Aorta (tissue), 5 donors: Measurements from ENCODE around the gene KIDINS220. TPM values are rescaled to one million over a fixed set of nuclear protein-coding genes. Genes with fewer than 3 reads are reported as not detected.

Experiments
- ATAC-seq: fragments of 200-7000 bp; cut with Tn5 transposase; one replicate; pipeline ENCODE4 v1.9.1; 2022; ENCODE audit warnings: moderate library complexity; ENCODE audit not compliant: low FRiP score
- DNase-seq, 2 donors: peaks; one replicate each; pipeline ENCODE4 v3.0.0-alpha.2; 2020
- H3K27ac ChIP-seq, 2 donors: one replicate each; pipeline ENCODE4 v1.5.1; 2013; ENCODE audit warnings: low read length in 2 of 2, mild to moderate bottlenecking in 2 of 2, moderate library complexity in 2 of 2, control low read depth in 1 of 2, inconsistent platforms in 1 of 2, low read depth in 1 of 2
- H3K27me3 ChIP-seq, 2 donors: one replicate each; pipeline ENCODE4 v1.6.1; 2013; ENCODE audit warnings: control low read depth in 1 of 2, low read length in 1 of 2, mild to moderate bottlenecking in 1 of 2, moderate library complexity in 1 of 2; ENCODE audit not compliant: insufficient read depth in 2 of 2, control insufficient read depth in 1 of 2
- H3K36me3 ChIP-seq, 2 donors: one replicate each; pipeline ENCODE4 v1.6.1; 2013; ENCODE audit warnings: control low read depth in 1 of 2, low read length in 1 of 2, mild to moderate bottlenecking in 1 of 2; ENCODE audit not compliant: insufficient read depth in 2 of 2, control insufficient read depth in 1 of 2
- H3K4me1 ChIP-seq, 2 donors: one replicate each; pipeline ENCODE4 v1.6.1; 2013; ENCODE audit warnings: low read length in 2 of 2, control low read depth in 1 of 2, mild to moderate bottlenecking in 1 of 2, moderate library complexity in 1 of 2; ENCODE audit not compliant: insufficient read depth in 2 of 2, control insufficient read depth in 1 of 2
- H3K4me3 ChIP-seq, 2 donors: one replicate each; pipeline ENCODE4 v1.5.1; 2013; ENCODE audit warnings: low read length in 2 of 2, control low read depth in 1 of 2, mild to moderate bottlenecking in 1 of 2
- H3K9me3 ChIP-seq: one replicate; pipeline ENCODE4 v1.6.1; 2013; ENCODE audit warnings: mild to moderate bottlenecking, low read length; ENCODE audit not compliant: control insufficient read depth
- WGBS, 2 donors: extraction: QIAGEN DNeasy Blood & Tissue Kit; methylation state at CpG; one replicate each; pipeline ENCODE4 v1.1.7; 2013; 5-methylcytosine and 5-hydroxymethylcytosine counted together
- intact Hi-C, 2 donors: fragments of 100-400 bp; cut with DNase I; formaldehyde crosslinking; loops; one replicate each; pipeline versions ENCODE4 v1.14.2 to v1.15.0; 2022
- long read RNA-seq, 2 donors: library from polyadenylated mRNA; unstranded; transcript quantifications; one replicate each; pipeline ENCODE4 v2.0.0, GENCODE V29; 2020 to 2021
- polyA plus RNA-seq, 2 donors: library from polyadenylated mRNA; stranded (reverse); fragments of 200-250 nt; gene quantifications; one replicate each; pipeline ENCODE4 v1.2.3, GENCODE V29; 2013
- total RNA-seq, 2 donors: library from RNA; stranded (reverse); fragmentation: NEBNext Ultra II Directional; extraction: Animal tissue kit (Norgen Biotek cat#: 25700); gene quantifications; one replicate each; pipeline ENCODE4 v1.2.1, GENCODE V29; 2021
- donor health status: healthy with polysubstance abuse.
- donor health status: Bipolar disorder and iron deficiency.
- donor health status: DM: no; HTN: no; CAD: no.
- donor health status: DM: no; HTN: no; CAD: no.
- donor health status: DM: yes; HTN: yes; CAD: no.

The KIDINS220 gene
- total RNA-seq (10 to 100 TPM; 67.9 to 81.6 TPM), polyA plus RNA-seq (10 to 100 TPM in 1 of 2 donors, 1 to 10 TPM in 1; 6.9 to 30.7 TPM)
- long read RNA-seq, donor 1, partial matches to known transcripts: 42 of 70 reads
- long read RNA-seq, donor 1, other reads (novel, unspliced or antisense): 28 of 70 reads
- long read RNA-seq, donor 2, partial matches to known transcripts: 18 of 48 reads
- long read RNA-seq, donor 2, other reads (novel, unspliced or antisense): 30 of 48 reads

- ATAC-seq (peak; percentile 97), DNase-seq (peak; percentile 87 to 95)
- no peaks in the 10 kb centered on the region for H3K27me3 ChIP-seq
- no peaks in the 10 kb centered on the region for H3K9me3 ChIP-seq
- H3K4me3 ChIP-seq: peak within 1 kb of the TSS; percentile 50 to 88
- no peaks in the 10 kb centered on the region for H3K36me3 ChIP-seq
- peak within 1 kb of the TSS in 1 of 2 donors; percentile 58 for H3K27ac ChIP-seq
- no peaks in the 10 kb centered on the region for H3K4me1 ChIP-seq
- intact Hi-C loops: loop anchor here in 1 of 2 donors (2.0 to 10.0 kb wide), 2 partner anchors 16 to 168 kb away; partner anchors contain the start of gene MBOAT2
- 1% methylated on average over 59 to 67 of the region's 67 CpGs for WGBS, 2 donors
Measured at GRCh38 chr2:8836971-8837794, at the start of gene KIDINS220. Gene KIDINS220 (minus strand): TSS chr2:8837613. CDS start chr2:8827093, 10,520 bp downstream.

- intact Hi-C loops: no loop called here
- no peak overlapping the region for H3K4me3 ChIP-seq
- no peaks in the 10 kb centered on the region for H3K4me1 ChIP-seq
- H3K36me3 ChIP-seq: no peaks in the 10 kb centered on the region
- no peak overlapping the region for H3K27ac ChIP-seq
- ATAC-seq: no peak
- H3K9me3 ChIP-seq: no peaks in the 10 kb centered on the region
- WGBS, 2 donors: 86 to 92% methylated on average over 2 of the region's 2 CpGs
- DNase-seq: no peak
- H3K27me3 ChIP-seq: no peaks in the 10 kb centered on the region
Measured at GRCh38 chr2:8886876-8887275, 49.5 kb upstream of the KIDINS220 start.

- DNase-seq: no peak
- ATAC-seq: no peak
- Histone ChIP-seq H3K27ac (no peak overlapping the region), H3K9me3 (no peaks in the 10 kb centered on the region), H3K4me1 (no peaks in the 10 kb centered on the region), H3K27me3 (no peaks in the 10 kb centered on the region), H3K4me3 (no peak overlapping the region), H3K36me3 (no peaks in the 10 kb centered on the region)
- intact Hi-C loops: no loop called here
- WGBS, 2 donors: 39 to 50% methylated on average over 1 of the region's 1 CpG
Measured at GRCh38 chr2:8886202-8886518, 48.7 kb upstream of the KIDINS220 start.

- H3K27ac ChIP-seq: no peak overlapping the region
- no peaks in the 10 kb centered on the region for H3K9me3 ChIP-seq
- intact Hi-C loops: no loop called here
- no peak for ATAC-seq
- no peaks in the 10 kb centered on the region for H3K27me3 ChIP-seq
- WGBS, 2 donors: 85 to 88% methylated on average over 7 of the region's 7 CpGs
- H3K36me3 ChIP-seq: peaks cover 0 to 2% of the 10 kb centered on the region in 2 donors
- no peaks in the 10 kb centered on the region for H3K4me1 ChIP-seq
- H3K4me3 ChIP-seq: no peak overlapping the region
- no peak for DNase-seq
Measured at GRCh38 chr2:8885449-8886201, 48.2 kb upstream of the KIDINS220 start.

DNA sequence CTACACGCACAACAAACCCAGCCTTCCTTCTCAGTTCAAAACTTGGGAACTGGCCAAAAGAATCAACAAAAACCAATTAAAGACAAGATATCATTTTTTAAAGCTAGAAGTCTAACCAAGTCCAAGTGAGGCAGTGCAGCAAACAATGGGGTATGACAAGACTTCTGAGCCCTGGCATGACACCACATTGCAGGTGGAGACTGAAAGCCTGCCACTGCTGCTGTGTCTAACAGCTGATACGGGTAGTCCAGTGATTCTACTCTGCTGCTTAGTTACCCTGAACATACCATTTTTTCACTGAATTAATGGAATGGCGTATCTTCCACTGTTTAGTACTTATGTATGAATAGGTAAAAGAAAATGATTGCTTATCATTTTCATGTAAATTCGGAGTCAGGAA, 47.4 kb upstream of the KIDINS220 start:
- no peak for DNase-seq
- ATAC-seq: no peak
- Histone ChIP-seq H3K27me3 (no peaks in the 10 kb centered on the region), H3K27ac (no peak overlapping the region), H3K4me3 (no peak overlapping the region), H3K9me3 (no peaks in the 10 kb centered on the region), H3K36me3 (peaks cover 0 to 2% of the 10 kb centered on the region in 2 donors), H3K4me1 (no peaks in the 10 kb centered on the region)
- WGBS, 2 donors: 96 to 99% methylated on average over 4 of the region's 4 CpGs
- intact Hi-C loops: no loop called here

DNA sequence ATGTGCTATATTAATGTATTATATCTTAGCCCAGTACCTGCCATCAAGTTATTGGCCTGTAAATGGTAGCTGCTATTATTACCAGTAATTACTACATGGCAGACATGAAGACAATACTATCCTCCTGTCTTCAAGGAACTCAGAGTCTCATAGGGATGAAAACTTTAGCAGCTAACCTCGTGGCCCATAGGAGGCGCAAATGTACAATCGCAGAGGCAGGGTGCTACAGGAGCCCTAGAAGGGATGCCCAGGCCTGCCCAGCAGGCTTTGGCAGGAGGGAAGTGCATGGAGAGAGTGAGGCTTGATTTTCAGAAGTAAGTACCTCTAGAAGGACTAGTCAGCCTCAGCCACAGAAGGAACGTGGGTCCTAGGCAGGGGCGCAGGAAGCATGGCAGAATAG, 44.7 kb upstream of the KIDINS220 start:
- intact Hi-C loops: no loop called here
- Histone ChIP-seq H3K9me3 (no peaks in the 10 kb centered on the region), H3K27me3 (no peaks in the 10 kb centered on the region), H3K36me3 (peaks cover 0 to 4% of the 10 kb centered on the region in 2 donors), H3K27ac (no peak overlapping the region), H3K4me3 (no peak overlapping the region), H3K4me1 (no peaks in the 10 kb centered on the region)
- WGBS, 2 donors: 72 to 77% methylated on average over 5 of the region's 5 CpGs
- DNase-seq (no peak), ATAC-seq (no peak)

- intact Hi-C loops: loop anchor here (5.0 to 10.0 kb wide), 2 partner anchors 217 to 259 kb away; no protein-coding TSS in a partner anchor
- WGBS, 2 donors: 94% methylated on average over 4 of the region's 4 CpGs
- H3K4me1 ChIP-seq: no peaks in the 10 kb centered on the region
Measured at GRCh38 chr2:8877894-8878293, 40.5 kb upstream of the KIDINS220 start.

DNA sequence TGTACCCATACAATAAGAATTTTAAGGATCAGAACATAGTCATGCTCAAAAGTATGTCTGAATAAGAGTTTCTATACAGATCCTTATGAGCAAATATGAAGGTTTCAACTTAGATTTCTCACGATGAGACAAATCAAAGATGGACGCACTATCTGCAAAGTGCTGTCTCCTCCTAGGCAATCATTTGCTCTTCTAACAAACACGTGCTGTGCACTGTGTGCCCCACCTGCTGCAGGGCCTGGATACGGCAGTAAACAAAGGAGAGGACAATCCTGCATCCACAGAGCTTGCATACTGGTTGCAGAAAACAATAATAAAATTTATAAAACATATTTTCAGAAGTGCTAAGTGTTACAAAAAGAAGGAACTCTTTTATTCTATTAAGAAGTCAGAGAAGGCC, 39.9 kb upstream of the KIDINS220 start:
- H3K27ac ChIP-seq: no peak overlapping the region
- no peaks in the 10 kb centered on the region for H3K4me1 ChIP-seq
- ATAC-seq: no peak
- peaks cover 0 to 6% of the 10 kb centered on the region in 2 donors for H3K36me3 ChIP-seq
- H3K27me3 ChIP-seq: no peaks in the 10 kb centered on the region
- no peak for DNase-seq
- H3K9me3 ChIP-seq: no peaks in the 10 kb centered on the region
- intact Hi-C loops: loop anchor here (5.0 to 10.0 kb wide), 2 partner anchors 217 to 260 kb away; no protein-coding TSS in a partner anchor
- 90% methylated on average over 4 of the region's 4 CpGs for WGBS, 2 donors
- H3K4me3 ChIP-seq: no peak overlapping the region

More at GRCh38 chr2:8877894-8878293, 40.5 kb upstream of the KIDINS220 start:
- H3K4me3 ChIP-seq: no peak overlapping the region
- no peaks in the 10 kb centered on the region for H3K27me3 ChIP-seq
- no peak for ATAC-seq
- H3K9me3 ChIP-seq: no peaks in the 10 kb centered on the region
- DNase-seq: no peak
- no peak overlapping the region for H3K27ac ChIP-seq
- peaks cover 0 to 6% of the 10 kb centered on the region in 2 donors for H3K36me3 ChIP-seq
